Trophoblast cell (in vitro differentiated cells and primary cell): ENCODE results near the gene BOD1L1.
"Not testable (repeated sequence)": the region's sequence is repeated elsewhere in the genome, so short reads cannot be mapped to it uniquely, and the experiment has no call there.

Experiments
- DNase-seq, 2 donors: peaks; one replicate each; pipeline ENCODE4 v3.0.0-alpha.2; 2016
- H2AFZ ChIP-seq: 2 replicates; pipeline ENCODE4 v1.6.1; 2013; ENCODE audit warnings: low read length, moderate library complexity, mild to moderate bottlenecking; ENCODE audit not compliant: insufficient read depth, poor library complexity
- H2AK5ac ChIP-seq: 2 replicates; pipeline ENCODE4 v1.6.1; 2013; ENCODE audit warnings: mild to moderate bottlenecking, low read length
- H2BK120ac ChIP-seq: 2 replicates; pipeline ENCODE4 v1.6.1; 2013; ENCODE audit warnings: low read length, mild to moderate bottlenecking, moderate library complexity; ENCODE audit not compliant: insufficient read depth, poor library complexity
- H2BK12ac ChIP-seq: 2 replicates; pipeline ENCODE4 v1.6.1; 2013; ENCODE audit warnings: mild to moderate bottlenecking, low read length, moderate library complexity
- H2BK5ac ChIP-seq: 2 replicates; pipeline ENCODE4 v1.6.1; 2013; ENCODE audit warnings: low read length, low read depth, moderate library complexity, mild to moderate bottlenecking; ENCODE audit not compliant: poor library complexity
- H3K14ac ChIP-seq: 2 replicates; pipeline ENCODE4 v1.6.1; 2013; ENCODE audit warnings: mild to moderate bottlenecking, low read length
- H3K18ac ChIP-seq: 2 replicates; pipeline ENCODE4 v1.6.1; 2013; ENCODE audit warnings: mild to moderate bottlenecking, low read length
- H3K23ac ChIP-seq: 2 replicates; pipeline ENCODE4 v1.6.1; 2013; ENCODE audit warnings: low read length
- H3K27ac ChIP-seq: 2 replicates; pipeline ENCODE4 v1.5.1; 2013; ENCODE audit warnings: low read depth, mild to moderate bottlenecking, inconsistent platforms, low read length, moderate library complexity
- H3K27me3 ChIP-seq: 2 replicates; pipeline ENCODE4 v1.6.1; 2013; ENCODE audit warnings: inconsistent platforms, mild to moderate bottlenecking, low read length, moderate library complexity; ENCODE audit not compliant: insufficient read depth
- H3K36me3 ChIP-seq, 2 experiments: 1 replicate in 1 of 2; 2 replicates in 1 of 2; pipeline ENCODE4 v1.6.1; 2013; ENCODE audit warnings: low read length in 2 of 2, mild to moderate bottlenecking in 2 of 2, moderate library complexity in 1 of 2; ENCODE audit not compliant: insufficient read depth in 2 of 2, control insufficient read depth in 1 of 2
- H3K4ac ChIP-seq: 2 replicates; pipeline ENCODE4 v1.6.1; 2013; ENCODE audit warnings: low read depth, mild to moderate bottlenecking, low read length, moderate library complexity
- H3K4me1 ChIP-seq, 2 experiments: 1 replicate in 1 of 2; 2 replicates in 1 of 2; pipeline ENCODE4 v1.6.1; 2013; ENCODE audit warnings: low read length in 2 of 2, mild to moderate bottlenecking in 2 of 2, moderate library complexity in 1 of 2; ENCODE audit not compliant: insufficient read depth in 2 of 2, control insufficient read depth in 1 of 2
- H3K4me2 ChIP-seq: 2 replicates; pipeline ENCODE4 v1.6.1; 2013; ENCODE audit warnings: inconsistent platforms, mild to moderate bottlenecking, low read length, moderate library complexity
- H3K4me3 ChIP-seq: 2 replicates; pipeline ENCODE4 v1.5.1; 2013; ENCODE audit warnings: mild to moderate bottlenecking, low read depth, low read length, inconsistent platforms
- H3K79me1 ChIP-seq: one replicate; pipeline ENCODE4 v1.6.1; 2013; ENCODE audit warnings: low read length
- H3K79me2 ChIP-seq: 2 replicates; pipeline ENCODE4 v1.6.1; 2013; ENCODE audit warnings: low read length, mild to moderate bottlenecking; ENCODE audit not compliant: control insufficient read depth, insufficient read depth, poor library complexity
- H3K9ac ChIP-seq: 2 replicates; pipeline ENCODE4 v1.6.1; 2013; ENCODE audit warnings: mild to moderate bottlenecking, low read length
- H3K9me3 ChIP-seq: 2 replicates; pipeline ENCODE4 v1.6.1; 2013; ENCODE audit warnings: low read depth, mild to moderate bottlenecking, control low read depth, inconsistent platforms, low read length; ENCODE audit not compliant: insufficient read depth
- H4K12ac ChIP-seq: 2 replicates; pipeline ENCODE4 v1.6.1; 2013; ENCODE audit warnings: low read depth, mild to moderate bottlenecking, low read length, moderate library complexity
- H4K8ac ChIP-seq: 2 replicates; pipeline ENCODE4 v1.6.1; 2013; ENCODE audit warnings: low read depth, mild to moderate bottlenecking, low read length, moderate library complexity
- H4K91ac ChIP-seq: one replicate; pipeline ENCODE4 v1.6.1; 2013; ENCODE audit warnings: low read depth, mild to moderate bottlenecking, low read length, moderate library complexity
- whole genome bisulfite sequencing: extraction: QIAGEN DNeasy Blood & Tissue Kit; methylation state at CpG from one replicate; pipeline ENCODE4 v1.1.7; 2013; ENCODE audit warnings: missing lambda C conversion rate; ENCODE audit not compliant: insufficient read length, insufficient coverage; ENCODE audit errors: extremely low coverage; 5-methylcytosine and 5-hydroxymethylcytosine counted together

Gene BOD1L1

DNA sequence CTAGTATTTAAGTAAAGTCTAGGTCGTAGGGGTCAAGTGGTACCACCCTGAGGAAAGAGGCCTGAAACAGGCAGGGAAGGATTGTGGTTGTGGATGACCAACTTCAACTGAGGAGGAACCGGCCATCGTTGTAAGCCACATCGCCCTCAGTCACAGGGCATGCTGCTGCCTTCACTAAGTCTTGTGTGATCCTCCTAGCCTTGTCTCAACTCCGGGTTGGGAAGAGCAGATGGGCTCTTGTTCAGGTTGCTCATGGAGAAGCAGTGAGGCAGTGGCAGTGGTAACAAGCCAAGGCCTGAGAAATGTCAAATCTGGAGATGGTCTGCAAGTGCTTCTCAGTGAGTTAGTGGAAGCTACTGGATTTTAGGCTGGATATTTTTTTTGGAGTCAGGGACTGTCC, 60.4 kb downstream of the BOD1L1 start:
- no peak overlapping the region for H4K12ac ChIP-seq
- H3K27me3 ChIP-seq: no peaks in the 10 kb centered on the region
- no peak overlapping the region for H2AK5ac ChIP-seq
- WGBS: no CpG with 5 or more reads among the region's 5 CpGs
- no peak overlapping the region for H2BK5ac ChIP-seq
- peaks cover 0 to 2% of the 10 kb centered on the region in 2 experiments for H3K4me1 ChIP-seq
- H3K4me3 ChIP-seq: no peak overlapping the region
- no peak overlapping the region for H3K4ac ChIP-seq
- no peak overlapping the region for H2BK12ac ChIP-seq
- H3K79me2 ChIP-seq: no peaks in the 10 kb centered on the region
- no peak overlapping the region for H3K27ac ChIP-seq
- no peaks in the 10 kb centered on the region for H3K79me1 ChIP-seq
- no peak overlapping the region for H2AFZ ChIP-seq
- H4K8ac ChIP-seq: no peak overlapping the region
- no peak overlapping the region for H3K23ac ChIP-seq
- H3K9me3 ChIP-seq: no peaks in the 10 kb centered on the region
- no peak overlapping the region for H4K91ac ChIP-seq
- H3K36me3 ChIP-seq: peaks cover 11 to 20% of the 10 kb centered on the region in 2 experiments
- H2BK120ac ChIP-seq: no peak overlapping the region
- H3K14ac ChIP-seq: no peak overlapping the region
- H3K9ac ChIP-seq: no peak overlapping the region
- DNase-seq: no peak
- no peak overlapping the region for H3K18ac ChIP-seq
- no peak overlapping the region for H3K4me2 ChIP-seq

DNA sequence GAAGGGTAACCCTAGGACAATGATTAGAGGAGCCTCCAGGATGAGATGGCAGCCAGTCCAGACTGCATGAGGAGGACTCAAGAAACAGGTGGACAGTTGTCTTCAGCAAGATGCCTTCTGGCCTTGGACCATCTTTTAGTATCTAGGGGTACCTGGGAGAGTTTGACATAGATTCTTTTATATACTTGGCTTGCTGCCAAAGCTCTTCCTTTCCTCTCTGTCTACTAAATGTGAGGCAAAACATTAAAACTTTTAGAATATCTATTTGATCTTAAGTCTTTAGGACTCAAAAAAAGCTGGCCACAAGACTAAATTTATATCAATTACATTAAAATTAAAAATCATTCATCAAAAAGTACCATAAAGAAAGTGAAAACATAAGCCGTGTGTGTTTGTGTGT, 64.6 kb downstream of the BOD1L1 start:
- Histone ChIP-seq H2BK5ac (no peak overlapping the region), H3K23ac (no peak overlapping the region), H3K4me3 (no peak overlapping the region), H2BK120ac (no peak overlapping the region), H3K79me1 (no peaks in the 10 kb centered on the region), H3K9ac (no peak overlapping the region), H2AK5ac (no peak overlapping the region), H3K4me1 (peaks cover 0 to 6% of the 10 kb centered on the region in 2 experiments), H2AFZ (no peak overlapping the region), H3K27ac (no peak overlapping the region), H2BK12ac (no peak overlapping the region), H3K14ac (no peak overlapping the region), H3K4ac (no peak overlapping the region), H3K4me2 (no peak overlapping the region), H4K12ac (no peak overlapping the region), H4K8ac (no peak overlapping the region), H3K79me2 (no peaks in the 10 kb centered on the region), H3K9me3 (no peaks in the 10 kb centered on the region), H4K91ac (no peak overlapping the region), H3K18ac (no peak overlapping the region), H3K27me3 (no peaks in the 10 kb centered on the region), H3K36me3 (peaks cover 2 to 5% of the 10 kb centered on the region in 2 experiments)
- no peak for DNase-seq
- no CpG with 5 or more reads among the region's 1 CpG for WGBS

DNA sequence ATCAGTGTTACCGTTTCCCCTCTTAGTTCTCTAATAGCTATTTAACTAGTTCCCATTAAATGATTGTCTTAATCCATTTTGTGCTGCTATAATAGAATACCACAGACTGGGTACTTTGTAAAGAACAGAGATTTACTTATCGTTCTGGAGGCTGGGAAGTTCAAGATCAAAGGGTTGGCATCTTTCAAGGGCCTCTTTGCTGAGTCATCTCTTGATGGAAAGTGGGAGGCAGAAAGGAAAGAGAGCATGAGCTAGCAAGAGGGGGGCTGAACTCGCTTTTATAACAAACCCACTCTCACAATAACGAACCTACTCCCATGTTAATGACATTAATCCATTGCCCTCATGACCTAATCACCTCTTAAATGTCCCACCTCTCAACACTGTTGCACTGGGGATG, 65.9 kb downstream of the BOD1L1 start:
- Histone ChIP-seq H2BK120ac (no peak overlapping the region), H3K18ac (no peak overlapping the region), H3K23ac (no peak overlapping the region), H3K14ac (no peak overlapping the region), H3K27ac (no peak overlapping the region), H3K79me2 (no peaks in the 10 kb centered on the region), H2AFZ (no peak overlapping the region), H2BK5ac (no peak overlapping the region), H4K8ac (no peak overlapping the region), H3K36me3 (no peaks in the 10 kb centered on the region), H3K4me2 (no peak overlapping the region), H3K4ac (no peak overlapping the region), H3K4me3 (no peak overlapping the region), H3K27me3 (no peaks in the 10 kb centered on the region), H3K79me1 (no peaks in the 10 kb centered on the region), H2AK5ac (no peak overlapping the region), H4K12ac (no peak overlapping the region), H3K4me1 (peaks cover 0 to 3% of the 10 kb centered on the region in 2 experiments), H2BK12ac (no peak overlapping the region), H3K9ac (no peak overlapping the region), H3K9me3 (no peaks in the 10 kb centered on the region), H4K91ac (no peak overlapping the region)
- 100% methylated on average over 1 of the region's 4 CpGs for WGBS
- no peak for DNase-seq

DNA sequence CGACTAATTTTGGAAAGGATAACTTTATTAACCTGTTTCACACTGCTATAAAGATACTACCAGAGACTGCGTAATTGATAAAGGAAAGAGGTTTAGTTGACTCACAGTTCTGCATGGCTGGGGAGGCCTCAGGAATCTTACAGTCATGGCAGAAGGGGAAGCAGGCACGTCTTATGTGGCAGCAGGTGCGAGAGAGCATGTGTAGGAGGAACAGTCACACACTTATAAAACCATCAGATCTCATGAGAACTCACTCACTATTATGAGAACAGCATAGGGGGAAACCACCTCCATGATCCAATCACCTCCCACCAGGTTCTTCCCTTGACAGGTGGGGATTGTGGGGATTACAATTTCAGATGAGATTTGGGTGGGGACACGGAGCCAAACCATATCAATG, 67.4 kb downstream of the BOD1L1 start:
- H2AFZ ChIP-seq, H4K12ac ChIP-seq, H3K14ac ChIP-seq, H3K79me2 ChIP-seq, H3K4ac ChIP-seq, H3K4me2 ChIP-seq, H3K27me3 ChIP-seq, H3K9me3 ChIP-seq, H3K27ac ChIP-seq, H4K8ac ChIP-seq, H2AK5ac ChIP-seq, H2BK120ac ChIP-seq, H3K9ac ChIP-seq, H3K4me1 ChIP-seq, H3K18ac ChIP-seq, H3K23ac ChIP-seq, H3K36me3 ChIP-seq, H4K91ac ChIP-seq, DNase-seq, H2BK12ac ChIP-seq, H3K79me1 ChIP-seq, H2BK5ac ChIP-seq, H3K4me3 ChIP-seq: not testable (repeated sequence)
- no CpG with 5 or more reads among the region's 5 CpGs for WGBS
